DMS53 (cell line): ENCODE measurements around the gene CSTPP1.
"Not testable (repeated sequence)": the region's sequence is repeated elsewhere in the genome, so short reads cannot be mapped to it uniquely, and the experiment has no call there.

ENCODE experiments used
- DNase-seq: peaks from one replicate; lab custom pipeline; 2025; lab: John Stamatoyannopoulos, UW

The CSTPP1 gene

GRCh38 chr11:47181271-47181670 lies 244.7 kb downstream of the CSTPP1 start:
- no peak for DNase-seq

GRCh38 chr11:47182380-47182779 lies 245.8 kb downstream of the CSTPP1 start:
- DNase-seq: no peak

- no peak for DNase-seq
Observed at GRCh38 chr11:47183031-47183856, 246.7 kb downstream of the CSTPP1 start.

- DNase-seq: no peak
Observed at GRCh38 chr11:47183969-47184368, 247.4 kb downstream of the CSTPP1 start.

- DNase-seq: no peak
Observed at GRCh38 chr11:47184711-47185304, 248.2 kb downstream of the CSTPP1 start.

- peak; percentile 39 for DNase-seq
Observed at GRCh38 chr11:47185305-47186075, 248.9 kb downstream of the CSTPP1 start.

- DNase-seq: peak; percentile 64
Observed at GRCh38 chr11:47186076-47186699, 249.6 kb downstream of the CSTPP1 start, which contains the start of gene PACSIN3. TSS of gene PACSIN3 (minus strand) at chr11:47186434. CDS start at chr11:47182727, 3,707 bp downstream.

GRCh38 chr11:47186700-47187695 lies 250.4 kb downstream of the CSTPP1 start:
- DNase-seq: peak; percentile 52

GRCh38 chr11:47187723-47188122 lies 251.2 kb downstream of the CSTPP1 start:
- DNase-seq: no peak

GRCh38 chr11:47188259-47188658 lies 251.7 kb downstream of the CSTPP1 start:
- no peak for DNase-seq

- peak; percentile 16 for DNase-seq
Observed at GRCh38 chr11:47189100-47189834, 252.7 kb downstream of the CSTPP1 start.

- not testable (repeated sequence) for DNase-seq
Observed at GRCh38 chr11:47191137-47191536, 254.6 kb downstream of the CSTPP1 start.

GRCh38 chr11:47192111-47192510 lies 255.6 kb downstream of the CSTPP1 start:
- DNase-seq: no peak

- not testable (repeated sequence) for DNase-seq
Observed at GRCh38 chr11:47198161-47198560, 261.6 kb downstream of the CSTPP1 start.

- no peak for DNase-seq
Observed at GRCh38 chr11:47201015-47201414, 264.5 kb downstream of the CSTPP1 start.

- DNase-seq: no peak
Observed at GRCh38 chr11:47202576-47202975, 266.0 kb downstream of the CSTPP1 start.

- no peak for DNase-seq
Observed at GRCh38 chr11:47204637-47204989, 268.1 kb downstream of the CSTPP1 start.

GRCh38 chr11:47206577-47206976 lies 270.0 kb downstream of the CSTPP1 start:
- DNase-seq: not testable (repeated sequence)

- DNase-seq: no peak
Observed at GRCh38 chr11:47207459-47207858, 270.9 kb downstream of the CSTPP1 start.

- DNase-seq: not testable (repeated sequence)
Observed at GRCh38 chr11:47208008-47208552, 271.5 kb downstream of the CSTPP1 start.
